ENCODE data around the gene ZNG1A.
"Not testable (repeated sequence)": the region's sequence is repeated elsewhere in the genome, so short reads cannot be mapped to it uniquely, and the experiment has no call there.

GRCh38 chr9:213901-214300 is 35.0 kb upstream of the ZNG1A start:
- not testable (repeated sequence) for TF ChIP-seq CTCF (conservative IDR thresholded peaks at IDR 0.05 in 1 of 2, IDR thresholded peaks at IDR 0.05 in 1 of 2; ENCODE audit: low read depth in 1 of 2, low read length in 2 of 2); EZH2 (IDR thresholded peaks at IDR 0.05; ENCODE audit: low read length, missing control alignments)

All from fibroblast of lung (primary cell).